Measurements from ENCODE around the gene RNH1. TPM values are rescaled to one million over a fixed set of nuclear protein-coding genes. Genes with fewer than 3 reads are reported as not detected.

RNH1 gene
- total and polyA plus RNA-seq, 2 of the 8 experiments (the other 6 are each of a cell fraction or from before 2014, with no cell fraction given) = 48.7 to 49.8 TPM

- FAIRE-seq = no peak
- CTCF ChIA-PET (ENCODE audit: partially characterized antibody) = interaction anchor here (0.8 to 1.7 kb wide), 2 partner anchors 15 to 68 kb away, joined by 3 read pairs; no protein-coding TSS in a partner anchor
- no peaks in the 10 kb centered on the region for H3K4me1 ChIP-seq (replicated peaks in 1 of 4; ENCODE audit: control insufficient read depth in 3 of 4, insufficient read depth in 4 of 4, low read length in 3 of 4)
Measured at GRCh38 chr11:516400-516799, 9.4 kb upstream of the RNH1 start.

More at GRCh38 chr11:516400-516799, 9.4 kb upstream of the RNH1 start:
- H4K5ac ChIP-seq (ENCODE audit: insufficient read length, low read depth, low read length) = no peak overlapping the region
- no peaks in the 10 kb centered on the region for H3K23me2 ChIP-seq (ENCODE audit: low read depth, low read length)
- no peaks in the 10 kb centered on the region for H3K79me2 ChIP-seq (ENCODE audit: control insufficient read depth in 1 of 2, insufficient read depth in 2 of 2, low read length in 2 of 2)
- POLR2A ChIA-PET (ENCODE audit: partially characterized antibody) = interaction anchor here (1.3 kb wide), 2 partner anchors 13 to 148 kb away, joined by 3 to 4 read pairs; no protein-coding TSS in a partner anchor
- DNase-seq (ENCODE audit: low read depth in 1 of 2, low spot score in 2 of 2) = no peak
- peaks cover 4 to 14% of the 10 kb centered on the region in 2 experiments; a peak in 1 of 4 replicates for H3K9me3 ChIP-seq (ENCODE audit: insufficient read depth in 2 of 2, low read depth in 1 of 2, low read length in 1 of 2)
- no peak overlapping the region for H4K8ac ChIP-seq (ENCODE audit: extremely low read depth, insufficient read depth, low read length)
- H3K18ac ChIP-seq (ENCODE audit: extremely low read depth, low read length) = no peak overlapping the region
- no peak overlapping the region for H3K23ac ChIP-seq (ENCODE audit: insufficient read length)
- TF ChIP-seq KDM5A (IDR thresholded peaks at IDR 0.05; ENCODE audit: low read length) = no peak
- no peak for TF ChIP-seq ASH2L (IDR thresholded peaks at IDR 0.05; ENCODE audit: low read length)
- no peak overlapping the region for H2BK20ac ChIP-seq (ENCODE audit: low read length)
- H2BK15ac ChIP-seq (ENCODE audit: low read length) = no peak overlapping the region
- H3K4ac ChIP-seq (replicated peaks; ENCODE audit: insufficient read length, low read depth, low read length) = no peak overlapping the region
- no peak overlapping the region for H4K91ac ChIP-seq (replicated peaks; ENCODE audit: insufficient read length, low read length)
- no peak overlapping the region for H3K9ac ChIP-seq (replicated peaks in 1 of 4; ENCODE audit: extremely low read depth in 1 of 4, low read depth in 3 of 4, low read length in 3 of 4)
- H2AK5ac ChIP-seq (ENCODE audit: low read depth, low read length) = no peak overlapping the region
- no peaks in the 10 kb centered on the region for H3K36me3 ChIP-seq (ENCODE audit: control insufficient read depth in 2 of 4, insufficient read depth in 4 of 4, low read length in 3 of 4)
- H2AFZ ChIP-seq (ENCODE audit: low read length) = no peak overlapping the region
- H4K20me1 ChIP-seq (replicated peaks in 1 of 2; ENCODE audit: control insufficient read depth in 1 of 2, insufficient read depth in 2 of 2, low read length in 2 of 2) = no peaks in the 10 kb centered on the region
- H3K27me3 ChIP-seq (replicated peaks in 1 of 4; ENCODE audit: control insufficient read depth in 3 of 4, extremely low read depth in 1 of 4, insufficient read depth in 3 of 4, low read length in 3 of 4) = 0 out of 7 replicates have a peak, but pooled peaks cover 0 to 3% (median 0%) of the 10 kb centered on the region in 4 experiments
- H3K27ac ChIP-seq (ENCODE audit: low read depth, low read length) = no peak overlapping the region
- H3K56ac ChIP-seq (replicated peaks; ENCODE audit: insufficient read length, low read depth, low read length) = no peak overlapping the region
- no peak overlapping the region for H2BK5ac ChIP-seq (ENCODE audit: low read depth, low read length)
- H3K79me1 ChIP-seq (ENCODE audit: low read depth, low read length) = no peaks in the 10 kb centered on the region
- no peak overlapping the region for H2BK12ac ChIP-seq (ENCODE audit: low read depth, low read length)
- no peak overlapping the region for H3K14ac ChIP-seq (ENCODE audit: insufficient read length)
- H3K4me3 ChIP-seq (ENCODE audit: extremely low read depth in 1 of 4, insufficient read depth in 2 of 4, low read depth in 3 of 4, low read length in 4 of 4) = no peak overlapping the region
- no peak overlapping the region for H3K4me2 ChIP-seq (ENCODE audit: insufficient read depth in 1 of 2, low read depth in 2 of 2, low read length in 2 of 2)
- no peak overlapping the region for H2BK120ac ChIP-seq (replicated peaks; ENCODE audit: low read depth, low read length)
- 95% methylated on average over 4 of the region's 4 CpGs; no CpG with 5 or more reads in 1 of the 2 experiments for WGBS, 2 experiments (ENCODE audit: extremely low coverage in 1 of 2, insufficient coverage in 1 of 2, insufficient read length in 1 of 2, insufficient replicate concordance in 2 of 2, low coverage in 1 of 2, low lambda C conversion rate in 2 of 2, missing lambda C conversion rate in 1 of 2)

All from H1 (cell line).